DOHH2 (cell line): ENCODE measurements around the gene SPR.

Source experiments
- H3F3A ChIP-seq: fragments of 200-600 bp; sonication (generic), shearing (Covaris generic); 2 replicates; pipeline ENCODE4 v1.6.0; 2016; ENCODE audit warnings: antibody characterized with exemption, mild to moderate bottlenecking; ENCODE audit not compliant: control insufficient read depth, insufficient read depth
- H3K27ac ChIP-seq: fragments of 200-600 bp; sonication (generic); 2 replicates; pipeline ENCODE4 v1.5.1; 2014; ENCODE audit warnings: low read depth, mild to moderate bottlenecking, low read length, moderate library complexity
- H3K27me3 ChIP-seq: fragments of 200-600 bp; sonication (generic); 2 replicates; pipeline ENCODE4 v1.6.1; 2014; ENCODE audit warnings: mild to moderate bottlenecking, low read length, mixed read lengths; ENCODE audit not compliant: control insufficient read depth
- H3K36me3 ChIP-seq: fragments of 200-600 bp; sonication (generic); 2 replicates; pipeline ENCODE4 v1.6.1; 2014; ENCODE audit warnings: mild to moderate bottlenecking, low read length, moderate library complexity, mixed read lengths; ENCODE audit not compliant: control insufficient read depth
- H3K4me1 ChIP-seq: fragments of 200-600 bp; sonication (generic); 2 replicates; pipeline ENCODE4 v1.6.1; 2014; ENCODE audit warnings: mild to moderate bottlenecking, low read length, mixed read lengths; ENCODE audit not compliant: control insufficient read depth
- H3K4me2 ChIP-seq: fragments of 200-600 bp; sonication (generic); 2 replicates; pipeline ENCODE4 v1.6.0; 2014; ENCODE audit warnings: mild to moderate bottlenecking, low read length, moderate library complexity
- H3K4me3 ChIP-seq: fragments of 200-600 bp; sonication (generic); 2 replicates; pipeline ENCODE4 v1.5.1; 2014; ENCODE audit warnings: mild to moderate bottlenecking, low read length, mixed read lengths
- H3K79me2 ChIP-seq: fragments of 200-600 bp; sonication (generic); 2 replicates; pipeline ENCODE4 v1.6.1; 2014; ENCODE audit warnings: mild to moderate bottlenecking, low read length, mixed read lengths; ENCODE audit not compliant: control insufficient read depth
- H3K9me2 ChIP-seq: fragments of 200-600 bp; sonication (generic); replicated peaks from 2 replicates; pipeline ENCODE4 v1.6.1; 2014; ENCODE audit warnings: mild to moderate bottlenecking, low read length, mixed read lengths; ENCODE audit not compliant: control insufficient read depth
- H3K9me3 ChIP-seq: fragments of 200-600 bp; sonication (generic); 2 replicates; pipeline ENCODE4 v1.6.1; 2014; ENCODE audit warnings: antibody characterized with exemption, low read length, mixed read lengths; ENCODE audit not compliant: control insufficient read depth, insufficient read depth
- H4K20me1 ChIP-seq: fragments of 200-600 bp; sonication (generic); 2 replicates; pipeline ENCODE4 v1.6.0; 2014; ENCODE audit warnings: low read depth, mild to moderate bottlenecking, antibody characterized with exemption, low read length, moderate library complexity; ENCODE audit not compliant: control insufficient read depth, insufficient read depth
- CTCF ChIP-seq: fragments of 200-600 bp; sonication (generic); IDR thresholded peaks from one replicate; pipeline ENCODE4 v1.5.1; 2014; ENCODE audit warnings: antibody characterized with exemption, mild to moderate bottlenecking, low read depth, low read length; ENCODE audit not compliant: poor library complexity, severe bottlenecking
- EZH2phosphoT487 ChIP-seq: fragments of 200-600 bp; sonication (generic); IDR thresholded peaks from 2 replicates; pipeline ENCODE4 v1.6.1; 2017; ENCODE audit warnings: borderline replicate concordance, mild to moderate bottlenecking, antibody characterized with exemption, low read length, moderate library complexity, mixed read lengths

SPR gene

GRCh38 chr2:72935611-72935957 lies 48.4 kb downstream of the SPR start:
- Histone ChIP-seq H3K79me2 (no peaks in the 10 kb centered on the region), H3K27me3 (peaks cover 2% of the 10 kb centered on the region; the same call in 1 of the 2 replicates), H3F3A (no peaks in the 10 kb centered on the region), H3K4me1 (no peaks in the 10 kb centered on the region), H3K27ac (no peak overlapping the region), H4K20me1 (no peaks in the 10 kb centered on the region), H3K4me2 (no peak overlapping the region), H3K9me2 (no peaks in the 10 kb centered on the region), H3K9me3 (no peaks in the 10 kb centered on the region), H3K36me3 (no peaks in the 10 kb centered on the region), H3K4me3 (no peak overlapping the region)
- no peak for TF ChIP-seq EZH2phosphoT487
- TF ChIP-seq CTCF, result no peak

GRCh38 chr2:72936660-72937355 lies 49.6 kb downstream of the SPR start:
- no peaks in the 10 kb centered on the region for H3K36me3 ChIP-seq
- no peak for TF ChIP-seq CTCF
- TF ChIP-seq EZH2phosphoT487, result no peak
- no peaks in the 10 kb centered on the region for H3K9me2 ChIP-seq
- H3K27me3 ChIP-seq, result peaks cover 2% of the 10 kb centered on the region; the same call in 1 of the 2 replicates
- no peak overlapping the region for H3K27ac ChIP-seq
- H3K79me2 ChIP-seq, result no peaks in the 10 kb centered on the region
- no peak overlapping the region for H3K4me2 ChIP-seq
- no peak overlapping the region for H3K4me3 ChIP-seq
- no peaks in the 10 kb centered on the region for H4K20me1 ChIP-seq
- H3K4me1 ChIP-seq, result no peaks in the 10 kb centered on the region
- no peaks in the 10 kb centered on the region for H3K9me3 ChIP-seq
- H3F3A ChIP-seq, result no peaks in the 10 kb centered on the region

GRCh38 chr2:72937356-72937669 lies 50.1 kb downstream of the SPR start:
- H3K9me3 ChIP-seq, result no peaks in the 10 kb centered on the region
- H3K27me3 ChIP-seq, result peaks cover 2% of the 10 kb centered on the region; the same call in 1 of the 2 replicates
- H3K27ac ChIP-seq, result no peak overlapping the region
- H4K20me1 ChIP-seq, result no peaks in the 10 kb centered on the region
- H3K4me2 ChIP-seq, result no peak overlapping the region
- no peaks in the 10 kb centered on the region for H3F3A ChIP-seq
- H3K79me2 ChIP-seq, result no peaks in the 10 kb centered on the region
- TF ChIP-seq CTCF (no peak), EZH2phosphoT487 (no peak)
- no peaks in the 10 kb centered on the region for H3K4me1 ChIP-seq
- no peak overlapping the region for H3K4me3 ChIP-seq
- H3K36me3 ChIP-seq, result no peaks in the 10 kb centered on the region
- H3K9me2 ChIP-seq, result no peaks in the 10 kb centered on the region
